ENCODE measurements around the gene SLC27A5.

DNA sequence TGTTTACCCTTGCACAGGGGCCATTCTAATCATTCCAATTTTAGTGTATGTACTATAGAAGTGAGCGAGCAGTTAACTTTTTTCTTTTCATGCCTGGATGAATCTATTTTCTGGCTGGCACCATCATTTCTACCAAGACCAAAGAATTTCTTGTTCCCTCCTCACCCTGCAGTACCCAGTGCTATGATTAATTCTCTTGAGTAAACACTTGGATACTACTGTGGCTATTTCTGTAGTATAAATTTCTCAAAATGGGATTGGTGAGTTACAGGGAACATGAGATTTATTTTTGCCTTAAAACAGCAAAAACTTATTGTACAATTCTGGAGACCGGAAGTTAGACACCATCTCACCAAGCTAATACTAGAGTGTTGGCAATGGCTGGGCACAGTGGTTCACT lies 28.0 kb downstream of the SLC27A5 start:
- TF ChIP-seq, protein P1, sequence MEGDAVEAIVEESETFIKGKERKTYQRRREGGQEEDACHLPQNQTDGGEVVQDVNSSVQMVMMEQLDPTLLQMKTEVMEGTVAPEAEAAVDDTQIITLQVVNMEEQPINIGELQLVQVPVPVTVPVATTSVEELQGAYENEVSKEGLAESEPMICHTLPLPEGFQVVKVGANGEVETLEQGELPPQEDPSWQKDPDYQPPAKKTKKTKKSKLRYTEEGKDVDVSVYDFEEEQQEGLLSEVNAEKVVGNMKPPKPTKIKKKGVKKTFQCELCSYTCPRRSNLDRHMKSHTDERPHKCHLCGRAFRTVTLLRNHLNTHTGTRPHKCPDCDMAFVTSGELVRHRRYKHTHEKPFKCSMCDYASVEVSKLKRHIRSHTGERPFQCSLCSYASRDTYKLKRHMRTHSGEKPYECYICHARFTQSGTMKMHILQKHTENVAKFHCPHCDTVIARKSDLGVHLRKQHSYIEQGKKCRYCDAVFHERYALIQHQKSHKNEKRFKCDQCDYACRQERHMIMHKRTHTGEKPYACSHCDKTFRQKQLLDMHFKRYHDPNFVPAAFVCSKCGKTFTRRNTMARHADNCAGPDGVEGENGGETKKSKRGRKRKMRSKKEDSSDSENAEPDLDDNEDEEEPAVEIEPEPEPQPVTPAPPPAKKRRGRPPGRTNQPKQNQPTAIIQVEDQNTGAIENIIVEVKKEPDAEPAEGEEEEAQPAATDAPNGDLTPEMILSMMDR (IDR thresholded peaks at IDR 0.05) = no peak
- no peak for TF ChIP-seq POLR2A (IDR thresholded peaks at IDR 0.05)

Data from testis (tissue), 2 donors.